ENCODE data around the gene TBX19.
A peak's percentile ranks its signal among the peaks of the same experiment; 100 is the strongest.

The TBX19 gene

GRCh38 chr1:168328731-168329364 lies 48.2 kb downstream of the TBX19 start:
- no peak for TF ChIP-seq CTCF (IDR thresholded peaks at IDR 0.05; ENCODE audit: insufficient read depth, low read depth, low read length, missing control alignments)
- no peak overlapping the region for H3K4me3 ChIP-seq (ENCODE audit: low read length)
- DNase-seq (ENCODE audit: low read depth): no peak

GRCh38 chr1:168330285-168330684 lies 49.6 kb downstream of the TBX19 start:
- H3K4me3 ChIP-seq (ENCODE audit: low read length): no peak overlapping the region
- no peak for TF ChIP-seq CTCF (IDR thresholded peaks at IDR 0.05; ENCODE audit: insufficient read depth, low read depth, low read length, missing control alignments)
- DNase-seq (ENCODE audit: low read depth): peak; percentile 63

- H3K4me3 ChIP-seq (ENCODE audit: low read length): no peak overlapping the region
- DNase-seq (ENCODE audit: low read depth): no peak
- no peak for TF ChIP-seq CTCF (IDR thresholded peaks at IDR 0.05; ENCODE audit: insufficient read depth, low read depth, low read length, missing control alignments)
Observed at GRCh38 chr1:168331569-168331968, 50.9 kb downstream of the TBX19 start.

- TF ChIP-seq CTCF (IDR thresholded peaks at IDR 0.05; ENCODE audit: insufficient read depth, low read depth, low read length, missing control alignments): no peak
- no peak for DNase-seq (ENCODE audit: low read depth)
- H3K4me3 ChIP-seq (ENCODE audit: low read length): no peak overlapping the region
Observed at GRCh38 chr1:168333562-168334276, 53.0 kb downstream of the TBX19 start.

- no peak for TF ChIP-seq CTCF (IDR thresholded peaks at IDR 0.05; ENCODE audit: insufficient read depth, low read depth, low read length, missing control alignments)
- DNase-seq (ENCODE audit: low read depth): no peak
- H3K4me3 ChIP-seq (ENCODE audit: low read length): no peak overlapping the region
Observed at GRCh38 chr1:168335500-168335899, 54.8 kb downstream of the TBX19 start.

GRCh38 chr1:168338589-168339503 lies 58.2 kb downstream of the TBX19 start:
- TF ChIP-seq CTCF (IDR thresholded peaks at IDR 0.05; ENCODE audit: insufficient read depth, low read depth, low read length, missing control alignments): no peak
- DNase-seq (ENCODE audit: low read depth): no peak
- H3K4me3 ChIP-seq (ENCODE audit: low read length): no peak overlapping the region

Data from epithelial cell of esophagus (primary cell).